Muscle of leg (tissue), 16 donors: ENCODE measurements around the gene RIMBP2. TPM values are rescaled to one million over a fixed set of nuclear protein-coding genes. Genes with fewer than 3 reads are reported as not detected.
"Not testable (repeated sequence)": the region's sequence is repeated elsewhere in the genome, so short reads cannot be mapped to it uniquely, and the experiment has no call there.

Source experiments
- DNase-seq: peaks from one replicate; pipeline ENCODE4 v3.0.0; 2013
- H3K27ac ChIP-seq: one replicate; pipeline ENCODE4 v1.5.1; 2013; ENCODE audit warnings: mild to moderate bottlenecking, low read length, control low read depth
- H3K27me3 ChIP-seq: one replicate; pipeline ENCODE4 v1.6.1; 2013; ENCODE audit warnings: low read length; ENCODE audit not compliant: control insufficient read depth, insufficient read depth
- H3K36me3 ChIP-seq: one replicate; pipeline ENCODE4 v1.6.1; 2013; ENCODE audit warnings: low read length; ENCODE audit not compliant: control insufficient read depth, insufficient read depth
- H3K4me1 ChIP-seq: one replicate; pipeline ENCODE4 v1.6.1; 2013; ENCODE audit warnings: low read length; ENCODE audit not compliant: control insufficient read depth, insufficient read depth
- H3K4me3 ChIP-seq: one replicate; pipeline ENCODE4 v1.5.1; 2013; ENCODE audit warnings: low read length, control low read depth
- H3K9me3 ChIP-seq: replicated peaks from 2 replicates; pipeline ENCODE4 v1.6.1; 2013; ENCODE audit warnings: low read depth, low read length; ENCODE audit not compliant: control insufficient read depth
- WGBS: methylation state at CpG from one replicate; pipeline ENCODE4 v1.1.5; 2013; ENCODE audit warnings: missing lambda C conversion rate; ENCODE audit not compliant: insufficient coverage; 5-methylcytosine and 5-hydroxymethylcytosine counted together
- long read RNA-seq, 11 donors: transcript quantifications; one replicate each; lab custom pipeline, GENCODE V29; 2026
- polyA plus RNA-seq, 8 donors: library from polyadenylated mRNA; unstranded; fragments of 120-200 nt; gene quantifications; one replicate each; pipeline versions ENCODE4 v1.2.1 to v1.2.3, GENCODE V29; 2013; ENCODE audit warnings: inconsistent platforms in 1 of 8, low replicate concordance in 1 of 8; ENCODE audit not compliant: insufficient read length in 8 of 8, insufficient read depth in 1 of 8
- total RNA-seq: library from RNA; stranded (reverse); fragments of 120-200 nt; gene quantifications from one replicate; pipeline ENCODE4 v1.2.4, GENCODE V29; 2013

The RIMBP2 gene
- 2.0 TPM for total RNA-seq
- 1 to 10 TPM in 3 of 8 donors, under 1 TPM in 5; 0.46 to 2.1 (median 0.82) TPM for polyA plus RNA-seq
- long read RNA-seq, donor 1: 0 reads
- long read RNA-seq, donor 2: 0 reads
- long read RNA-seq, donor 3: 0 reads
- long read RNA-seq, donor 4: 0 reads
- long read RNA-seq, donor 5: 0 reads
- long read RNA-seq, donor 6: 0 reads
- long read RNA-seq, donor 7: 0 reads
- long read RNA-seq, donor 8: 0 reads
- long read RNA-seq, donor 9: 0 reads
- long read RNA-seq, donor 10: 0 reads
- long read RNA-seq, donor 11: 0 reads

GRCh38 chr12:130715998-130716968 lies at the start of gene RIMBP2:
RIMBP2 (minus strand) TSS chr12:130716299; CDS start chr12:130479013, 237,286 bp downstream.
- peaks cover 67% of the 10 kb centered on the region for H3K27me3 ChIP-seq
- peaks cover 28% of the 10 kb centered on the region for H3K4me1 ChIP-seq
- WGBS: under 1% methylated on average over 19 of the region's 35 CpGs
- H3K36me3 ChIP-seq: no peaks in the 10 kb centered on the region
- DNase-seq: peak; percentile 66
- H3K4me3 ChIP-seq: peak within 1 kb of the TSS; percentile 27
- H3K27ac ChIP-seq: no peak within 1 kb of the TSS
- peaks cover 2% of the 10 kb centered on the region for H3K9me3 ChIP-seq

- H3K4me3 ChIP-seq: no peak overlapping the region
- peaks cover 13% of the 10 kb centered on the region for H3K27me3 ChIP-seq
- WGBS: 94% methylated on average over 8 of the region's 8 CpGs
- DNase-seq: no peak
- H3K4me1 ChIP-seq: no peaks in the 10 kb centered on the region
- H3K27ac ChIP-seq: no peak overlapping the region
- no peaks in the 10 kb centered on the region for H3K9me3 ChIP-seq
- no peaks in the 10 kb centered on the region for H3K36me3 ChIP-seq
Measured at GRCh38 chr12:130765186-130765659, 49.1 kb upstream of the RIMBP2 start.

- no peaks in the 10 kb centered on the region for H3K9me3 ChIP-seq
- H3K36me3 ChIP-seq: no peaks in the 10 kb centered on the region
- H3K4me1 ChIP-seq: no peaks in the 10 kb centered on the region
- WGBS: 96% methylated on average over 11 of the region's 14 CpGs
- H3K27me3 ChIP-seq: peaks cover 13% of the 10 kb centered on the region
- no peak overlapping the region for H3K4me3 ChIP-seq
- DNase-seq: no peak
- no peak overlapping the region for H3K27ac ChIP-seq
Measured at GRCh38 chr12:130764475-130765185, 48.5 kb upstream of the RIMBP2 start.

- Histone ChIP-seq H3K9me3 (no peaks in the 10 kb centered on the region), H3K4me3 (no peak overlapping the region), H3K4me1 (no peaks in the 10 kb centered on the region), H3K27ac (no peak overlapping the region), H3K27me3 (peaks cover 13% of the 10 kb centered on the region), H3K36me3 (no peaks in the 10 kb centered on the region)
- 100% methylated on average over 4 of the region's 4 CpGs for WGBS
- no peak for DNase-seq
Measured at GRCh38 chr12:130764073-130764472, 48.0 kb upstream of the RIMBP2 start.

- peaks cover 13% of the 10 kb centered on the region for H3K27me3 ChIP-seq
- no peaks in the 10 kb centered on the region for H3K36me3 ChIP-seq
- no peaks in the 10 kb centered on the region for H3K4me1 ChIP-seq
- no peak overlapping the region for H3K4me3 ChIP-seq
- no peak overlapping the region for H3K27ac ChIP-seq
- WGBS: 66% methylated on average over 10 of the region's 10 CpGs
- no peak for DNase-seq
- no peaks in the 10 kb centered on the region for H3K9me3 ChIP-seq
Measured at GRCh38 chr12:130762319-130762675, 46.2 kb upstream of the RIMBP2 start.

- peak; percentile 38 for DNase-seq
- no peak overlapping the region for H3K4me3 ChIP-seq
- H3K4me1 ChIP-seq: no peaks in the 10 kb centered on the region
- WGBS: 45% methylated on average over 22 of the region's 29 CpGs
- no peak overlapping the region for H3K27ac ChIP-seq
- H3K27me3 ChIP-seq: peaks cover 13% of the 10 kb centered on the region
- H3K36me3 ChIP-seq: no peaks in the 10 kb centered on the region
- H3K9me3 ChIP-seq: no peaks in the 10 kb centered on the region
Measured at GRCh38 chr12:130761537-130762318, 45.6 kb upstream of the RIMBP2 start.

- no peak for DNase-seq
- Histone ChIP-seq H3K36me3 (no peaks in the 10 kb centered on the region), H3K4me1 (no peaks in the 10 kb centered on the region), H3K27ac (no peak overlapping the region), H3K27me3 (peaks cover 8% of the 10 kb centered on the region), H3K4me3 (no peak overlapping the region), H3K9me3 (no peaks in the 10 kb centered on the region)
- WGBS: 50% methylated on average over 1 of the region's 3 CpGs
Measured at GRCh38 chr12:130754234-130754901, 38.3 kb upstream of the RIMBP2 start.

- DNase-seq: no peak
- Histone ChIP-seq H3K27ac (no peak overlapping the region), H3K4me1 (peaks cover 3% of the 10 kb centered on the region), H3K9me3 (no peaks in the 10 kb centered on the region), H3K27me3 (peaks cover 11% of the 10 kb centered on the region), H3K4me3 (no peak overlapping the region), H3K36me3 (no peaks in the 10 kb centered on the region)
- WGBS: 38% methylated on average over 19 of the region's 20 CpGs
Measured at GRCh38 chr12:130752692-130753230, 36.7 kb upstream of the RIMBP2 start.

GRCh38 chr12:130752037-130752436 lies 35.9 kb upstream of the RIMBP2 start:
- peaks cover 11% of the 10 kb centered on the region for H3K27me3 ChIP-seq
- not testable (repeated sequence) for H3K4me1 ChIP-seq, DNase-seq, H3K36me3 ChIP-seq, H3K27ac ChIP-seq, H3K9me3 ChIP-seq, H3K4me3 ChIP-seq
- 74% methylated on average over 8 of the region's 11 CpGs for WGBS
